ENCODE results near the gene MTCP1.

The MTCP1 gene

GRCh38 chrX:155070975-155071693 is at the start of gene MTCP1, which contains the start of the genes BRCC3 and CMC4:
Gene MTCP1, minus strand, starts transcription at chrX:155071136. Its CDS starts 5,126 bp downstream, at chrX:155066010.
Gene BRCC3, plus strand, starts transcription at chrX:155071508. Its CDS starts 20 bp downstream, at chrX:155071528.
Gene CMC4, minus strand, starts transcription at chrX:155071136. Its CDS starts 7,113 bp downstream, at chrX:155064023.
- DNase-seq (ENCODE audit: low read depth), result no peak

- DNase-seq (ENCODE audit: low read depth), result no peak
These were observed 44.4 kb upstream of the MTCP1 start for GRCh38 chrX:155115174-155115819.

GRCh38 chrX:155113097-155113496 is 42.2 kb upstream of the MTCP1 start:
- DNase-seq (ENCODE audit: low read depth), result no peak

DNA sequence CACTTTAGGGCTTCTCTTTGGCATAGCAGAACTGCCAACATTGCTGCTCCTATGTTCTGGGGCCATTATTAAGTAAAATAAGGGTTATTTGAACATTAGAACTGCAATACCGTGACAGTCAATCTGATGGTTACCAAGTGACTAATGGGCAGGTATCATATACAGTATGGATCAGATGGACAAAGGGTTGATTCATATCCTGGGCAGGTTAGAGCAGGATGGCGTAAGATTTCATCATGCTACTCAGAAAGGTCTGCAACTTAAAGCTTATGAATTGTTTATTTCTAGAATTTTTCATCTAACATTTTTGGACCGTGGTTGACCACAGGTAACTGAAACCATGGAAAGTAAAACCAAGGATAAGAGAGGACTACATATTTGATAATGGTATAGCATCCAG is 41.2 kb upstream of the MTCP1 start:
- DNase-seq (ENCODE audit: low read depth), result no peak

- no peak for DNase-seq (ENCODE audit: low read depth)
These were observed 37.5 kb upstream of the MTCP1 start for GRCh38 chrX:155108427-155108826.

DNA sequence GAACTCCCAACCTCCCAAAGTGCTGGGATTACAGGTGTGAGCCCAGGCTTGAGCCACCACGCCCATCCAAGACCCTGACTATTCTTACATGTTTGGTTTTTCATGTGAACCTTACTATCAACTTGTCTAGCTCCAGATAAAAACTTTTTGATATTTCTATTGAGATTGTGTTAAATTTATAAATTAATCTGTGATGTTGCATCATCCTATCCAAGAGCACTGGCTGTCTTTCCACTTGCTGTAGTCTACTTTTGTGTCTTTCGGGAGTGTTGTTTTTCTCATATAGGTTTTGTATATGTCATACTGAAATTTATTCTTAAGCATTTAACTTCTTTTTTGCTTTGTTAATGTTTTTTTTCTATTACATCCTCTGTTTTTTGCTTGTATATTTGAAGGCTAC is 35.0 kb upstream of the MTCP1 start:
- no peak for DNase-seq (ENCODE audit: low read depth)

- no peak for DNase-seq (ENCODE audit: low read depth)
These were observed 23.6 kb upstream of the MTCP1 start for GRCh38 chrX:155094468-155095061.

DNA sequence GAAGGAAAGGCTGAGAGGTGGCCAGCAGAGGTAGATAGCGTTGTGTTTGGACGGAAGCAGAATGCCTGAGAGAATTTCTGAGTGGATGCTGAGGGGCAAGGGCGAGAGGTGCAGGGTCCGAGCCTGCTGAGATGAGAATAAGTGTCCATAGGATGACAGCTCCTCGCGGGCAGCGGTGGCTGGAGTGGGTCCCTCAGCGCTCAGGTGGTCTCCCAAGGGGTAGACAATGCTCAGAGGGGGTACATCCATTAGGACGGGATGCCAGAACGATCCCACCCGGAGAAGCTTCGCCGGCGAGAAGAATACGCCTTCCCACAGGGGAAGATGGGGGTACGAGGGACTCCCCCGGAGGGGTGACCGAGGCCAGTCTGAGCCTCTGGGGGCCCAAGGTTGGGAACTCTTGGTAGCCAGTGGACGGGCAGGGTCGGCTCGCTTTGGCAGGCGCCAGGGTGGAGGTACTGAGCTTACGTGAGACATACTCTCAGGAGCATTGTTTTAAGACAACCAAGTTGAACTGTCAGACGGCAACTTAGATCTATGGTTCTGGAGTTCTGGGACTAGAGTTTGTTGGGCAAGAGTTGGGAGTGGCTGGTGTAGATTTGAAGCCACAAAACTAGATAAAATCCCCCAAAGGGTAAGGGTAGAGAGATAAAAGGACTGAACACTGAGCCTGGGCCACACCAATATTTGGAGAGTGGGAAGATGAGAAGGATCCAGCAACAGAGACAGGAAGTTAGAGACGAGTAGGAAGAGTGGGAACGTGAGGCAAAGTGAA is 16.2 kb upstream of the MTCP1 start:
- DNase-seq (ENCODE audit: low read depth), result no peak

DNA sequence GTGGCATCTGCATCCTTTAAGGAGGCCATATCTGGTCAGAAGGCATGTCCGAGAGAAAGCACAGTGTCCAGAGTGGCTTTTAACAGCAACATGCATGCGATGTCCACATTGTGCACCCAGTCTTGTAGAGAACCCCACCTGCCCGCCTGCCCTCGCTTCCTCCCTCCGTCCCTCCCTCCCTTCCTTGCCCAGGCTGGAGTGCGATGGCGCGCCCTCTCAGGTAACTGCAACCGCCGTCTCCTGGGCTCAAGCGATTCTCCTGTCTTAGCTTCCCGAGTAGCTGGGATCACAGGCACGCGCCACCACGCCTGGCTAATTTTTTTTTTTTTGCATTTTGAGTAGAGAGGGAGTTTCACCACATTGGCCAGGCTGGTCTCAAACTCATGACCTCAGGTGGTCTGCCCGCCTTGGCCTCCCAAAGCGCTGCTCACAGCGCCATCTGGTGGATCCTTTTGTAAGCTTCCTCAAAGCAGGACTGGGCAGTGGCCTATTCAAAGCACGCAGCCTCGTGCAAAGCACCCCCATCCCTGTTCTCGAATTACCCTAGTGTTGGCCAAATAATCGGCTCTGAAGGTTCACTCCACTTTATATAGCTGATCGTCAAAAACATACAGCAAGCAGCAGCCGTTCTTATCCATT is 15.4 kb upstream of the MTCP1 start:
- no peak for DNase-seq (ENCODE audit: low read depth)

DNA sequence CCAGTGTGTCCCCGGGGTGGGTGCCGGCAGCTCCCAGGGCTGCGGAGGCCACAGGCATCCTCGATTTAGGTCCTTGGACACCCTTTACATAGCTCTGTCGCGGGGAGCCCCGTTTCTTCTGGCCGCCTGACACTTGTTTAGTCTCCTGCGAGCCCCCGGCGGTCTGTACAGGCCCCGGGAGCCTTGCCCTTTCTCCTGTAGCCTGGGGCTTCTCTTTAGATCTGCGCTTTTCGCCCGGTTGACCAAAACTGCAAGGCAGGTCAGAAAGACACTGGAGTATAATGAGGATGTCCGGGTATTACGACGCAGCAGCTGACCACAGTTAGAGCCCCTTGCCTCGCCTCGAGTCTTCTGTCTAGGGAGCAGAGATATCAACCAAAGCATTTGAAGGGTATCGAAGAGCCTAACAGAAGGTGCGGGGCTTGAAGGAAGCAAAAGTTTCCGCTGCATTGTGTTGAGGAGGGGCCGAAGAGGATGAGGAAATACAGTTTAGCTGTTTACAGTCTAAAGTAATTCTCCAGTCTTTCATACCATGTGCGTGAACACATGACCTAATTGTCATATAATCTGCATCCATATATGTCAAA is 851 bp upstream of the MTCP1 start:
- DNase-seq (ENCODE audit: low read depth), result no peak

- DNase-seq (ENCODE audit: low read depth), result no peak
These were observed 317 bp downstream of the MTCP1 start for GRCh38 chrX:155070663-155070974.

GRCh38 chrX:155070038-155070437 is 898 bp downstream of the MTCP1 start:
- no peak for DNase-seq (ENCODE audit: low read depth)

GRCh38 chrX:155069414-155069813 is 1.5 kb downstream of the MTCP1 start:
- DNase-seq (ENCODE audit: low read depth), result no peak

DNA sequence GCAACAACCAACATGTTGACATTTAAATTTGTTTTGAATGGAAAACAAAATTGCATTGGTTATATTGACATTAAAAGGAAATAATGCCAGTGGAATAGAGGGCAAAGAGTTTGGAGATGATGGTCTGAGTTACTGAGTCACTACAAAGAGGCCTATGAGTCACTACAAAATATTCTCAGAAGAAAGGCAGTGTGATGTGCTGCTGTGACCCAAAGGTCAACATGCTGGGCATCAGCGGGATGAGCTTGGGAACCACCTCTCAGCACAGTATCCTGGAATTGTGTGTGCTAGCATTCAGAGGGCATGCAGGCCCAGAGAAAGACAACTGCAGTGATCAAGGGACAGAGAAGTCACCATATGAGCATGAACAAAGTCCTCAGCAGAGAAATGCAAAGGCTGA is 2.8 kb downstream of the MTCP1 start:
- DNase-seq (ENCODE audit: low read depth), result peak; percentile 13

- DNase-seq (ENCODE audit: low read depth), result peak; percentile 9
These were observed 5.8 kb downstream of the MTCP1 start for GRCh38 chrX:155065035-155065734.

DNA sequence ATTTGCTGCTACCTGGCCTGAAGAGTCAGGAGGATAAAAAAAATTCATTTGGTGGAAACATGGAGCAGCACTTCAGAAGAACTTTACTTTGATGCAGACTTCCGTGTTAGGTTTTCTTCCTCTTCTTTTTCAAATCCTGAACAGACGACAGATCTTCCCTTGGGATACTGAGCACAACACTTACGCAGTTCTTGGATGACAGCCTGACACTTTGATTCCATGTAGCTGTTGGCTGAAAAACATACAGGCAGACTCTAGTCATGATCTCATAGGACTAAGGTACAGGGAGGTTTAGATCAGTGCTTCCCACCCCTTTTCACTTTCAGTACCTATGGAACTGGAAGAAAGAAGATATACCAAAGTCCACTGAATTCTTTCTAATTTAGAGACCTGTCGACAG is 9.2 kb downstream of the MTCP1 start:
- no peak for DNase-seq (ENCODE audit: low read depth)

- peak; percentile 15 for DNase-seq (ENCODE audit: low read depth)
These were observed 13.8 kb downstream of the MTCP1 start for GRCh38 chrX:155056877-155057792.

- no peak for DNase-seq (ENCODE audit: low read depth)
These were observed 14.5 kb downstream of the MTCP1 start for GRCh38 chrX:155056471-155056870.

- no peak for DNase-seq (ENCODE audit: low read depth)
These were observed 15.4 kb downstream of the MTCP1 start for GRCh38 chrX:155055494-155055893.

DNA sequence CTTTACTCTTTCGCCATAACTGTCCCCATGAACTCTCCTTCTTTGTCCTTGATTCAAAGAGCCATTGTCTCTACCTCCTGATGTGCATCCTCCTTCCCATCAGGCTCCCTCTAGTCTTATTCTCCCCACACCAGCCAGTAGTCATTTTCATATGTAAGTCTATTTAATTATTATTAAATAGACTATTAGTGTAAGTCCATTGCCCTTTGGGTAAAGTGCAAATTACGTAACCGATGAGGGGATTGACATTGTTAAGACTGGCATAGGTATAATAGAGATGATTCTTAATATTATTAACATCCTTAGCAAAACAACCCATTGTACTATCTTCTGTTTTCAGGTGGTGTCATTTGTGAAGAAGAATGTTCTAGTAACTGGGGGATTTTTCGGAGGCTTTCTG is 16.7 kb downstream of the MTCP1 start:
- DNase-seq (ENCODE audit: low read depth), result no peak
